Measurements from ENCODE around the gene STUM.

STUM gene

GRCh38 chr1:226569879-226570547, 21.4 kb downstream of the STUM start:
- peak overlapping the region; percentile 9; the same call in 1 of the 2 replicates for H3K4me2 ChIP-seq (ENCODE audit: low read length)
- H3K9me3 ChIP-seq (ENCODE audit: insufficient read depth, low read length): no peaks in the 10 kb centered on the region
- peaks cover 13% of the 10 kb centered on the region for H3K4me1 ChIP-seq (ENCODE audit: low read length)
- H4K20me1 ChIP-seq (ENCODE audit: insufficient read depth, low read length): no peaks in the 10 kb centered on the region
- H2AFZ ChIP-seq (ENCODE audit: low read depth, low read length): no peak overlapping the region
- H3K36me3 ChIP-seq (replicated peaks; ENCODE audit: low read depth, low read length): no peaks in the 10 kb centered on the region
- H3K4me3 ChIP-seq (ENCODE audit: low read length): no peak overlapping the region
- H3K79me2 ChIP-seq (ENCODE audit: low read length): no peaks in the 10 kb centered on the region
- H3K9ac ChIP-seq (ENCODE audit: low read length): no peak overlapping the region
- TF ChIP-seq CTCF (IDR thresholded peaks at IDR 0.05; ENCODE audit: low read depth, low read length) (peak; percentile 32; the same call in 1 of the 2 replicates), EZH2phosphoT487 (IDR thresholded peaks at IDR 0.05; ENCODE audit: low read depth) (no peak)
- H3K27me3 ChIP-seq (ENCODE audit: low read depth, low read length): peaks cover 27% of the 10 kb centered on the region
- no peak overlapping the region for H3K27ac ChIP-seq (ENCODE audit: low read length)

GRCh38 chr1:226571893-226572292, 23.3 kb downstream of the STUM start:
- Histone ChIP-seq H3K4me1 (ENCODE audit: low read length) (peaks cover 13% of the 10 kb centered on the region), H3K4me3 (ENCODE audit: low read length) (no peak overlapping the region), H3K27ac (ENCODE audit: low read length) (no peak overlapping the region), H3K9me3 (ENCODE audit: insufficient read depth, low read length) (no peaks in the 10 kb centered on the region), H3K4me2 (ENCODE audit: low read length) (no peak overlapping the region), H3K9ac (ENCODE audit: low read length) (no peak overlapping the region), H4K20me1 (ENCODE audit: insufficient read depth, low read length) (no peaks in the 10 kb centered on the region), H2AFZ (ENCODE audit: low read depth, low read length) (no peak overlapping the region), H3K27me3 (ENCODE audit: low read depth, low read length) (peaks cover 12% of the 10 kb centered on the region), H3K36me3 (replicated peaks; ENCODE audit: low read depth, low read length) (no peaks in the 10 kb centered on the region), H3K79me2 (ENCODE audit: low read length) (no peaks in the 10 kb centered on the region)
- TF ChIP-seq EZH2phosphoT487 (IDR thresholded peaks at IDR 0.05; ENCODE audit: low read depth) (no peak), CTCF (IDR thresholded peaks at IDR 0.05; ENCODE audit: low read depth, low read length) (no peak)

- no peak for TF ChIP-seq CTCF (IDR thresholded peaks at IDR 0.05; ENCODE audit: low read depth, low read length)
- no peak for TF ChIP-seq EZH2phosphoT487 (IDR thresholded peaks at IDR 0.05; ENCODE audit: low read depth)
- H3K27me3 ChIP-seq (ENCODE audit: low read depth, low read length): peaks cover 10% of the 10 kb centered on the region; the same call in 1 of the 2 replicates
Measured at GRCh38 chr1:226572325-226572726, 23.8 kb downstream of the STUM start.

DNA sequence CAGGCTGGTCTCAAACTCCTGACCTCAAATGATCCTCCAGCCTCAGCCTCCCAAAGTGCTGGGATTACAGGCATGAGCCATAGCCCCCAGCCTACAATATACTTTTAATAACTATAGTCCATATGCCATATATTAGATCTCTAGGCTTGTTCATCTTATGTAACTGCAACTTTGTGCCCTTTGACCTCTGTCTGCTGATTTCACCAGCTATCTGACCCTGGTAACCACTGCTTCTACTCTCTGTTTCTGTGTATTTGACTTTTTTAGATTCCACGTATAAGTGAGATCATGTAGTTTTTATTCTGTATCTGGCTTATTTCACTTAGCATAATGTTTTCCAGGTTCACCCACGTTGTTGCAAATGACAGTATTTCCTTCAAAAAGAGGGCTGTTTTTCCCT, 25.5 kb downstream of the STUM start:
- Histone ChIP-seq H3K27me3 (ENCODE audit: low read depth, low read length) (peaks cover 5% of the 10 kb centered on the region; the same call in 1 of the 2 replicates), H3K4me1 (ENCODE audit: low read length) (peaks cover 13% of the 10 kb centered on the region), H3K9me3 (ENCODE audit: insufficient read depth, low read length) (no peaks in the 10 kb centered on the region), H3K27ac (ENCODE audit: low read length) (no peak overlapping the region), H3K36me3 (replicated peaks; ENCODE audit: low read depth, low read length) (no peaks in the 10 kb centered on the region), H2AFZ (ENCODE audit: low read depth, low read length) (no peak overlapping the region), H3K4me2 (ENCODE audit: low read length) (no peak overlapping the region), H4K20me1 (ENCODE audit: insufficient read depth, low read length) (no peaks in the 10 kb centered on the region), H3K9ac (ENCODE audit: low read length) (no peak overlapping the region), H3K79me2 (ENCODE audit: low read length) (no peaks in the 10 kb centered on the region), H3K4me3 (ENCODE audit: low read length) (no peak overlapping the region)
- no peak for TF ChIP-seq EZH2phosphoT487 (IDR thresholded peaks at IDR 0.05; ENCODE audit: low read depth)
- TF ChIP-seq CTCF (IDR thresholded peaks at IDR 0.05; ENCODE audit: low read depth, low read length): no peak

More at GRCh38 chr1:226572325-226572726, 23.8 kb downstream of the STUM start:
- Histone ChIP-seq H3K9me3 (ENCODE audit: insufficient read depth, low read length) (no peaks in the 10 kb centered on the region), H4K20me1 (ENCODE audit: insufficient read depth, low read length) (no peaks in the 10 kb centered on the region), H3K79me2 (ENCODE audit: low read length) (no peaks in the 10 kb centered on the region), H2AFZ (ENCODE audit: low read depth, low read length) (no peak overlapping the region), H3K4me3 (ENCODE audit: low read length) (no peak overlapping the region), H3K36me3 (replicated peaks; ENCODE audit: low read depth, low read length) (no peaks in the 10 kb centered on the region), H3K4me1 (ENCODE audit: low read length) (peaks cover 13% of the 10 kb centered on the region), H3K9ac (ENCODE audit: low read length) (no peak overlapping the region), H3K4me2 (ENCODE audit: low read length) (no peak overlapping the region), H3K27ac (ENCODE audit: low read length) (no peak overlapping the region)

All from OCI-LY3 (cell line).